Activated naive CD4-positive, alpha-beta T cell treated with anti-CD3 and anti-CD28 coated beads, Interleukin-2, amount 50 U/mL, for 24 hours (primary cell): ENCODE results near the gene SEZ6L2.
"Not testable (repeated sequence)": the region's sequence is repeated elsewhere in the genome, so short reads cannot be mapped to it uniquely, and the experiment has no call there.

Experiments used
- H3K27ac Mint-ChIP-seq: one replicate; pipeline ENCODE4 v1.8.0; 2021; ENCODE audit warnings: mild to moderate bottlenecking, mixed read lengths
- H3K27me3 Mint-ChIP-seq: one replicate; pipeline ENCODE4 v1.8.0; 2021; ENCODE audit warnings: mixed read lengths
- H3K36me3 Mint-ChIP-seq: one replicate; pipeline ENCODE4 v1.8.0; 2021; ENCODE audit warnings: mixed read lengths
- H3K4me1 Mint-ChIP-seq: one replicate; pipeline ENCODE4 v1.8.0; 2021; ENCODE audit warnings: mixed read lengths
- H3K4me3 Mint-ChIP-seq: one replicate; pipeline ENCODE4 v1.8.0; 2021; ENCODE audit warnings: mild to moderate bottlenecking, mixed read lengths
- H3K9me3 Mint-ChIP-seq: one replicate; pipeline ENCODE4 v1.8.0; 2021; ENCODE audit warnings: mixed read lengths

The SEZ6L2 gene

GRCh38 chr16:29899516-29900101 is at the start of gene SEZ6L2:
Gene SEZ6L2, minus strand, starts transcription at chr16:29899550. Its CDS starts 531 bp downstream, at chr16:29899019.
- peaks cover 10% of the 10 kb centered on the region for H3K4me1 Mint-ChIP-seq
- no peak within 1 kb of the TSS for H3K27ac Mint-ChIP-seq
- H3K27me3 Mint-ChIP-seq: peaks cover 15% of the 10 kb centered on the region
- H3K36me3 Mint-ChIP-seq: no peaks in the 10 kb centered on the region
- H3K4me3 Mint-ChIP-seq: peak within 1 kb of the TSS; percentile 72
- no peaks in the 10 kb centered on the region for H3K9me3 Mint-ChIP-seq

GRCh38 chr16:29947897-29948296 is 48.5 kb upstream of the SEZ6L2 start:
- H3K4me1 Mint-ChIP-seq: peaks cover 6% of the 10 kb centered on the region
- no peaks in the 10 kb centered on the region for H3K9me3 Mint-ChIP-seq
- H3K4me3 Mint-ChIP-seq: no peak overlapping the region

GRCh38 chr16:29943846-29944799 is 44.8 kb upstream of the SEZ6L2 start:
- H3K36me3 Mint-ChIP-seq: no peaks in the 10 kb centered on the region
- no peaks in the 10 kb centered on the region for H3K27me3 Mint-ChIP-seq
- no peak overlapping the region for H3K4me3 Mint-ChIP-seq
- no peaks in the 10 kb centered on the region for H3K9me3 Mint-ChIP-seq
- peak overlapping the region; percentile 81 for H3K27ac Mint-ChIP-seq
- H3K4me1 Mint-ChIP-seq: peaks cover 9% of the 10 kb centered on the region

More at GRCh38 chr16:29947897-29948296, 48.5 kb upstream of the SEZ6L2 start:
- Mint-ChIP-seq H3K36me3 (no peaks in the 10 kb centered on the region), H3K27ac (no peak overlapping the region), H3K27me3 (no peaks in the 10 kb centered on the region)

- Mint-ChIP-seq H3K9me3 (no peaks in the 10 kb centered on the region), H3K27me3 (peaks cover 2% of the 10 kb centered on the region), H3K36me3 (no peaks in the 10 kb centered on the region), H3K27ac (no peak overlapping the region), H3K4me3 (no peak overlapping the region), H3K4me1 (peaks cover 9% of the 10 kb centered on the region)
Measured at GRCh38 chr16:29940656-29941055, 41.3 kb upstream of the SEZ6L2 start.

GRCh38 chr16:29931750-29932149 is 32.4 kb upstream of the SEZ6L2 start:
- peaks cover 14% of the 10 kb centered on the region for H3K4me1 Mint-ChIP-seq
- not testable (repeated sequence) for H3K9me3 Mint-ChIP-seq, H3K4me3 Mint-ChIP-seq, H3K36me3 Mint-ChIP-seq, H3K27me3 Mint-ChIP-seq, H3K27ac Mint-ChIP-seq

- Mint-ChIP-seq H3K9me3 (no peaks in the 10 kb centered on the region), H3K4me3 (peak overlapping the region; percentile 91), H3K4me1 (peaks cover 48% of the 10 kb centered on the region), H3K36me3 (peaks cover 4% of the 10 kb centered on the region), H3K27ac (peak overlapping the region; percentile 53), H3K27me3 (no peaks in the 10 kb centered on the region)
Measured at GRCh38 chr16:29927070-29927905, 27.9 kb upstream of the SEZ6L2 start.

- no peaks in the 10 kb centered on the region for H3K9me3 Mint-ChIP-seq
- peaks cover 2% of the 10 kb centered on the region for H3K36me3 Mint-ChIP-seq
- H3K27me3 Mint-ChIP-seq: no peaks in the 10 kb centered on the region
- H3K4me1 Mint-ChIP-seq: peaks cover 48% of the 10 kb centered on the region
- peak overlapping the region; percentile 91 for H3K4me3 Mint-ChIP-seq
- H3K27ac Mint-ChIP-seq: peak overlapping the region; percentile 94
Measured at GRCh38 chr16:29926711-29927052, 27.3 kb upstream of the SEZ6L2 start.

GRCh38 chr16:29925781-29926710 is 26.7 kb upstream of the SEZ6L2 start, which contains the start of gene KCTD13:
Gene KCTD13, minus strand, starts transcription at chr16:29926226. Its CDS starts 193 bp downstream, at chr16:29926033.
- H3K4me3 Mint-ChIP-seq: peak within 1 kb of the TSS; percentile 91
- H3K4me1 Mint-ChIP-seq: peaks cover 51% of the 10 kb centered on the region
- no peaks in the 10 kb centered on the region for H3K9me3 Mint-ChIP-seq
- peaks cover 2% of the 10 kb centered on the region for H3K36me3 Mint-ChIP-seq
- no peaks in the 10 kb centered on the region for H3K27me3 Mint-ChIP-seq
- peak within 1 kb of the TSS; percentile 94 for H3K27ac Mint-ChIP-seq

- H3K4me1 Mint-ChIP-seq: peaks cover 60% of the 10 kb centered on the region
- no peaks in the 10 kb centered on the region for H3K27me3 Mint-ChIP-seq
- no peaks in the 10 kb centered on the region for H3K9me3 Mint-ChIP-seq
- H3K27ac Mint-ChIP-seq: peak overlapping the region; percentile 91
- peak overlapping the region; percentile 91 for H3K4me3 Mint-ChIP-seq
- H3K36me3 Mint-ChIP-seq: peaks cover 8% of the 10 kb centered on the region
Measured at GRCh38 chr16:29925105-29925756, 25.9 kb upstream of the SEZ6L2 start.

- Mint-ChIP-seq H3K4me3 (no peak overlapping the region), H3K4me1 (peaks cover 60% of the 10 kb centered on the region), H3K36me3 (peaks cover 8% of the 10 kb centered on the region), H3K27me3 (no peaks in the 10 kb centered on the region), H3K27ac (no peak overlapping the region), H3K9me3 (no peaks in the 10 kb centered on the region)
Measured at GRCh38 chr16:29922986-29923501, 23.7 kb upstream of the SEZ6L2 start.

GRCh38 chr16:29922326-29922725 is 23.0 kb upstream of the SEZ6L2 start:
- Mint-ChIP-seq H3K9me3 (no peaks in the 10 kb centered on the region), H3K27ac (no peak overlapping the region), H3K36me3 (peaks cover 9% of the 10 kb centered on the region), H3K4me3 (no peak overlapping the region), H3K4me1 (peaks cover 53% of the 10 kb centered on the region), H3K27me3 (no peaks in the 10 kb centered on the region)

- Mint-ChIP-seq H3K4me3 (no peak overlapping the region), H3K27ac (no peak overlapping the region), H3K9me3 (no peaks in the 10 kb centered on the region), H3K36me3 (peaks cover 9% of the 10 kb centered on the region), H3K4me1 (peaks cover 40% of the 10 kb centered on the region), H3K27me3 (no peaks in the 10 kb centered on the region)
Measured at GRCh38 chr16:29921034-29921385, 21.7 kb upstream of the SEZ6L2 start.

- Mint-ChIP-seq H3K36me3 (peaks cover 9% of the 10 kb centered on the region), H3K4me3 (no peak overlapping the region), H3K4me1 (peaks cover 39% of the 10 kb centered on the region), H3K27ac (peak overlapping the region; percentile 33), H3K27me3 (no peaks in the 10 kb centered on the region), H3K9me3 (no peaks in the 10 kb centered on the region)
Measured at GRCh38 chr16:29920288-29921033, 21.1 kb upstream of the SEZ6L2 start.
